ENCODE results near the gene C3orf18. TPM values are rescaled to one million over a fixed set of nuclear protein-coding genes. Genes with fewer than 3 reads are reported as not detected.

C3orf18 gene
- total RNA-seq, 1 experiment from 2014 or later: 10.1 TPM

GRCh38 chr3:50518436-50518835 is 49.1 kb downstream of the C3orf18 start:
- ATAC-seq (no peak), DNase-seq (ENCODE audit: low read depth, low spot score) (no peak)
- H3K36me3 ChIP-seq (ENCODE audit: control insufficient read depth in 1 of 2, insufficient read depth in 2 of 2, low read length in 2 of 2): no peaks in the 10 kb centered on the region
- H3K4me1 ChIP-seq (ENCODE audit: control insufficient read depth in 1 of 2, insufficient read depth in 2 of 2, low read length in 2 of 2): peaks cover 0 to 6% of the 10 kb centered on the region in 2 experiments; a peak in 1 of 4 replicates
- ChIA-PET CTCF (no interaction called here), POLR2A (no interaction called here), RAD21 (ENCODE audit: low non-redundant PET in 1 of 2, low total read pairs in 2 of 2, uncharacterized antibody in 2 of 2, unreplicated experiment in 2 of 2) (no interaction called here)
- H3K27ac ChIP-seq (ENCODE audit: low read depth, low read length): no peak overlapping the region
- no peak overlapping the region for H3K4me3 ChIP-seq (replicated peaks in 1 of 2; ENCODE audit: low read depth in 1 of 2, low read length in 2 of 2)
- no peaks in the 10 kb centered on the region for H4K20me1 ChIP-seq (ENCODE audit: insufficient read depth)
- H3K9ac ChIP-seq (ENCODE audit: low read length): no peak overlapping the region
- intact Hi-C loops (cut with micrococcal nuclease): no loop called here
- no peaks in the 10 kb centered on the region for H3K79me2 ChIP-seq (ENCODE audit: insufficient read depth, low read length)
- no peaks in the 10 kb centered on the region for H3K9me3 ChIP-seq (ENCODE audit: control insufficient read depth in 1 of 2, insufficient read depth in 1 of 2, low read depth in 1 of 2, low read length in 2 of 2)
- H3K4me2 ChIP-seq (ENCODE audit: low read length): no peak overlapping the region
- no TSS peak for BruUV-seq (replicated peaks)
- peaks cover 5% of the 10 kb centered on the region; the same call in 1 of the 2 replicates for H3K27me3 ChIP-seq (ENCODE audit: insufficient read depth, low read length)
- TF ChIP-seq ZBTB33 (IDR thresholded peaks at IDR 0.05; ENCODE audit: extremely low read depth, insufficient replicate concordance, low read length) (no peak), POLR2AphosphoS5 (IDR thresholded peaks at IDR 0.05; ENCODE audit: low read depth, low read length) (no peak), JUND (IDR thresholded peaks at IDR 0.05) (no peak), ATF3 (IDR thresholded peaks at IDR 0.05) (no peak), ZFX (IDR thresholded peaks at IDR 0.05) (no peak), CEBPB (IDR thresholded peaks at IDR 0.05; ENCODE audit: low read depth) (no peak), ELF1 (IDR thresholded peaks at IDR 0.05; ENCODE audit: borderline replicate concordance, low read depth) (no peak), EGR1 (IDR thresholded peaks at IDR 0.05; ENCODE audit: low read depth) (no peak)
- no peaks in the 10 kb centered on the region for H3K9me2 ChIP-seq (ENCODE audit: insufficient read depth)
- H2AFZ ChIP-seq (ENCODE audit: low read depth, low read length, poor library complexity, severe bottlenecking): no peak overlapping the region

GRCh38 chr3:50517721-50518206 is 49.8 kb downstream of the C3orf18 start:
- Histone ChIP-seq H2AFZ (ENCODE audit: low read depth, low read length, poor library complexity, severe bottlenecking) (no peak overlapping the region), H3K9me3 (ENCODE audit: control insufficient read depth in 1 of 2, insufficient read depth in 1 of 2, low read depth in 1 of 2, low read length in 2 of 2) (no peaks in the 10 kb centered on the region), H3K79me2 (ENCODE audit: insufficient read depth, low read length) (no peaks in the 10 kb centered on the region), H3K36me3 (ENCODE audit: control insufficient read depth in 1 of 2, insufficient read depth in 2 of 2, low read length in 2 of 2) (no peaks in the 10 kb centered on the region), H3K27me3 (ENCODE audit: insufficient read depth, low read length) (peaks cover 4% of the 10 kb centered on the region; the same call in 1 of the 2 replicates), H3K4me3 (replicated peaks in 1 of 2; ENCODE audit: low read depth in 1 of 2, low read length in 2 of 2) (no peak overlapping the region), H3K9ac (ENCODE audit: low read length) (no peak overlapping the region), H3K4me2 (ENCODE audit: low read length) (no peak overlapping the region), H3K4me1 (ENCODE audit: control insufficient read depth in 1 of 2, insufficient read depth in 2 of 2, low read length in 2 of 2) (peaks cover 0 to 6% of the 10 kb centered on the region in 2 experiments; a peak in 1 of 4 replicates), H4K20me1 (ENCODE audit: insufficient read depth) (no peaks in the 10 kb centered on the region), H3K27ac (ENCODE audit: low read depth, low read length) (no peak overlapping the region), H3K9me2 (ENCODE audit: insufficient read depth) (no peaks in the 10 kb centered on the region)
- ATAC-seq (no peak), DNase-seq (ENCODE audit: low read depth, low spot score) (no peak)
- ChIA-PET RAD21 (ENCODE audit: low non-redundant PET in 1 of 2, low total read pairs in 2 of 2, uncharacterized antibody in 2 of 2, unreplicated experiment in 2 of 2) (no interaction called here), POLR2A (no interaction called here), CTCF (no interaction called here)
- BruUV-seq (replicated peaks): no TSS peak
- intact Hi-C loops (cut with micrococcal nuclease): no loop called here
- TF ChIP-seq CBX3 (IDR thresholded peaks at IDR 0.05; ENCODE audit: low read depth) (no peak), FOSL1 (IDR thresholded peaks at IDR 0.05; ENCODE audit: low read depth) (no peak), ZFX (IDR thresholded peaks at IDR 0.05) (no peak), RAD21 (IDR thresholded peaks at IDR 0.05; ENCODE audit: low read depth) (no peak), TCF7L2 (IDR thresholded peaks at IDR 0.05; ENCODE audit: borderline replicate concordance, extremely low read depth, insufficient read depth, insufficient read length) (no peak), EZH2 (IDR thresholded peaks at IDR 0.05) (no peak), POLR2A (IDR thresholded peaks at IDR 0.05; ENCODE audit: borderline replicate concordance, extremely low read depth, insufficient read depth, insufficient read length) (no peak), YY1 (IDR thresholded peaks at IDR 0.05; ENCODE audit: extremely low read depth, insufficient replicate concordance, low read depth, low read length) (no peak), SIN3A (IDR thresholded peaks at IDR 0.05; ENCODE audit: low read depth) (no peak), EZH2phosphoT487 (IDR thresholded peaks at IDR 0.05; ENCODE audit: borderline replicate concordance) (no peak), ZBTB33 (IDR thresholded peaks at IDR 0.05; ENCODE audit: extremely low read depth, insufficient replicate concordance, low read length) (no peak), ELF1 (IDR thresholded peaks at IDR 0.05; ENCODE audit: borderline replicate concordance, low read depth) (no peak), JUND (IDR thresholded peaks at IDR 0.05) (no peak), CEBPB (IDR thresholded peaks at IDR 0.05; ENCODE audit: low read depth) (no peak), ZNF274 (IDR thresholded peaks at IDR 0.05; ENCODE audit: low read depth, low read length) (no peak)
